ENCODE results near the gene DSC3.
"Not testable (repeated sequence)": the region's sequence is repeated elsewhere in the genome, so short reads cannot be mapped to it uniquely, and the experiment has no call there.

DNA sequence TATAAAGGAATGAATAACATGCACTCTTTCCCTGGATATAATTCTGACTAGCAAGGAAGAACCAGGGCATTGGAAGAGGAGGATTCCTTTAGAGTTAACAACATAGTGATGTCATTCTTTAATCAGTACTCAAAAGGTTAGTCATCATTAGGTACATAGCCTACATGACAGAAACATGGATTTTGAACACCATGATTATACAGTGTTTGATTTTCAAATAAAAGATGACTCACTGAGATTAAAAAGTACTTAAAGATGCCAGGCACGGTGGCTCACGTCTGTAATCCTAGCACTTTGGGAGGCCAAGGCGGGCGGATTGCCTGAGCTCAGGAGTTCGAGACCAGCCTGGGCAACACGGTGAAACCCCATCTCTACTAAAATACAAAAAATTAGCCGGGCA is 31.1 kb downstream of the DSC3 start:
- TF ChIP-seq POLR2A (IDR thresholded peaks at IDR 0.05; ENCODE audit: low read depth, low read length); TAF1 (IDR thresholded peaks at IDR 0.05; ENCODE audit: borderline replicate concordance, low read depth, low read length): not testable (repeated sequence)

Data from GM12892 (cell line).